GM12878 (cell line): ENCODE measurements around the gene GYPC. TPM values are rescaled to one million over a fixed set of nuclear protein-coding genes. Genes with fewer than 3 reads are reported as not detected.

Experiments
- ATAC-seq: fragments of 200-7000 bp; cut with Tn5 transposase; 3 replicates; pipeline ENCODE4 v1.9.1; 2020; ENCODE audit warnings: mild to moderate bottlenecking, moderate library complexity
- BruUV-seq: library from RNA; stranded (reverse); fragments of 400-500 nt; replicated peaks from 2 replicates; lab custom pipeline; 2021; lab: Mats Ljungman, UMichigan
- CTCF ChIA-PET: fragments of 300-600 bp; sonication (Branson Sonifier 250); formaldehyde crosslinking; extraction: SDS; loops from one replicate; lab custom pipeline; 2021; ENCODE audit warnings: inconsistent platforms; lab: Yijun Ruan, JAX
- POLR2A ChIA-PET: fragments of 350-600 bp; formaldehyde crosslinking; extraction: SDS; loops from one replicate; lab custom pipeline; 2021; ENCODE audit warnings: inconsistent platforms; lab: Charles Lee
- RAD21 ChIA-PET: fragments of 300-600 bp; sonication (Branson Sonifier 250); formaldehyde crosslinking; loops from one replicate; lab custom pipeline; 2023; ENCODE audit warnings: antibody characterized with exemption; ENCODE audit not compliant: unreplicated experiment; lab: Charles Lee
- SMC1A ChIA-PET: fragments of 300-600 bp; sonication (Branson Sonifier 250); formaldehyde crosslinking; loops from one replicate; lab custom pipeline; 2023; ENCODE audit not compliant: unreplicated experiment, uncharacterized antibody; lab: Charles Lee
- DNase-seq: peaks from one replicate; pipeline ENCODE4 v3.0.0-alpha.2; 2011; ENCODE audit warnings: low read depth, low spot score
- FAIRE-seq: peaks from 3 replicates; lab custom pipeline; 2011; peaks lifted over from hg19 to GRCh38; lab: Jason Lieb, UNC
- H2AFZ ChIP-seq: 2 replicates; pipeline ENCODE4 v1.6.0; 2011; ENCODE audit warnings: low read depth, low read length, control low read depth; ENCODE audit not compliant: control insufficient read depth
- H3K27ac ChIP-seq: 2 replicates; pipeline ENCODE4 v1.5.1; 2011; ENCODE audit warnings: control low read depth; ENCODE audit not compliant: control insufficient read depth, insufficient read depth
- H3K27me3 ChIP-seq, 2 experiments: replicated peaks in 1 of 2; 2 replicates each; pipeline versions ENCODE4 v1.6.0 to v1.6.1; 2011; ENCODE audit warnings: low read length in 1 of 2; ENCODE audit not compliant: control insufficient read depth in 2 of 2, insufficient read depth in 2 of 2
- H3K36me3 ChIP-seq, 2 experiments: 2 replicates each; pipeline ENCODE4 v1.5.1; 2011; ENCODE audit warnings: low read length in 1 of 2; ENCODE audit not compliant: control insufficient read depth in 2 of 2, insufficient read depth in 2 of 2
- H3K4me1 ChIP-seq: 2 replicates; pipeline ENCODE4 v1.6.1; 2011; ENCODE audit warnings: mild to moderate bottlenecking, low read length, moderate library complexity, mixed read lengths; ENCODE audit not compliant: control insufficient read depth, insufficient read depth
- H3K4me2 ChIP-seq: 2 replicates; pipeline ENCODE4 v1.6.0; 2011; ENCODE audit warnings: control low read depth; ENCODE audit not compliant: control insufficient read depth, insufficient read depth
- H3K4me3 ChIP-seq: fragments of 200-600 bp; sonication (generic); 2 replicates; pipeline ENCODE4 v1.5.1; 2016
- H3K79me2 ChIP-seq: 2 replicates; pipeline ENCODE4 v1.6.0; 2011; ENCODE audit warnings: low read length; ENCODE audit not compliant: control insufficient read depth, insufficient read depth
- H3K9ac ChIP-seq: 2 replicates; pipeline ENCODE4 v1.8.0; 2011; ENCODE audit warnings: low read length, control low read depth, mixed read lengths; ENCODE audit not compliant: control insufficient read depth, insufficient read depth
- H3K9me3 ChIP-seq: replicated peaks from 3 replicates; pipeline ENCODE4 v1.5.1; 2011; ENCODE audit warnings: mild to moderate bottlenecking, low read length; ENCODE audit not compliant: control insufficient read depth, insufficient read depth
- H4K20me1 ChIP-seq: 2 replicates; pipeline ENCODE4 v1.6.0; 2011; ENCODE audit not compliant: control insufficient read depth, insufficient read depth
- BCL11A ChIP-seq: IDR thresholded peaks from 2 replicates; pipeline ENCODE4 v1.6.1; 2011; ENCODE audit warnings: low read depth, low read length
- CHD1 ChIP-seq: IDR thresholded peaks from 2 replicates; pipeline ENCODE4 v1.6.1; 2012; ENCODE audit warnings: low read depth, low read length, improper control_type of control experiment
- CREM ChIP-seq: IDR thresholded peaks from 2 replicates; pipeline ENCODE4 v1.6.1; 2014; ENCODE audit warnings: antibody characterized with exemption, low read depth
- DPF2 ChIP-seq: fragments of 450-650 bp; IDR thresholded peaks from 2 replicates; pipeline ENCODE4 v1.6.1; 2017; ENCODE audit warnings: mild to moderate bottlenecking
- FOXM1 ChIP-seq: IDR thresholded peaks from 2 replicates; pipeline ENCODE4 v1.6.1; 2012; ENCODE audit warnings: low read depth, mild to moderate bottlenecking, inconsistent platforms, low read length, moderate library complexity
- HDGF ChIP-seq: fragments of 450-650 bp; IDR thresholded peaks from 2 replicates; pipeline ENCODE4 v1.6.1; 2016; ENCODE audit warnings: antibody characterized with exemption
- IKZF1 ChIP-seq: fragments of 450-650 bp; conservative IDR thresholded peaks from 2 replicates; pipeline ENCODE4 v1.6.1; 2017; ENCODE audit warnings: antibody characterized with exemption, mild to moderate bottlenecking
- JUNB ChIP-seq: IDR thresholded peaks from 2 replicates; pipeline ENCODE4 v1.6.1; 2016; ENCODE audit warnings: antibody characterized with exemption, mild to moderate bottlenecking
- MAX ChIP-seq: IDR thresholded peaks from 2 replicates; pipeline ENCODE4 v1.6.1; 2012; ENCODE audit warnings: low read depth, low read length, improper control_type of control experiment
- MEF2B ChIP-seq: fragments of 450-650 bp; IDR thresholded peaks from 2 replicates; pipeline ENCODE4 v1.6.1; 2018; ENCODE audit warnings: mild to moderate bottlenecking, moderate library complexity; ENCODE audit not compliant: partially characterized antibody, poor library complexity, severe bottlenecking
- MTA2 ChIP-seq: fragments of 450-650 bp; IDR thresholded peaks from 2 replicates; pipeline ENCODE4 v1.6.1; 2016; ENCODE audit warnings: low read depth, mild to moderate bottlenecking, moderate library complexity
- RAD21 ChIP-seq: IDR thresholded peaks from 2 replicates; pipeline ENCODE4 v1.6.1; 2011; ENCODE audit warnings: mild to moderate bottlenecking, low read depth, low read length, moderate library complexity; ENCODE audit not compliant: insufficient read depth
- RELA ChIP-seq: fragments of 450-650 bp; IDR thresholded peaks from 2 replicates; pipeline ENCODE4 v1.8.0; 2014; ENCODE audit warnings: borderline replicate concordance; ENCODE audit not compliant: partially characterized antibody
- RUNX3 ChIP-seq: IDR thresholded peaks from 2 replicates; pipeline ENCODE4 v1.6.1; 2012; ENCODE audit warnings: low read length, inconsistent platforms
- SMAD1 ChIP-seq: fragments of 450-650 bp; IDR thresholded peaks from 2 replicates; pipeline ENCODE4 v1.6.1; 2018; ENCODE audit warnings: mild to moderate bottlenecking, low read depth; ENCODE audit not compliant: partially characterized antibody
- SPI1 ChIP-seq: IDR thresholded peaks from 2 replicates; pipeline ENCODE4 v1.6.1; 2011; ENCODE audit warnings: low read depth, mild to moderate bottlenecking, low read length, moderate library complexity, borderline replicate concordance; ENCODE audit not compliant: insufficient read depth
- TCF7 ChIP-seq: IDR thresholded peaks from 2 replicates; pipeline ENCODE4 v1.6.1; 2014; ENCODE audit warnings: antibody characterized with exemption, borderline replicate concordance
- WGBS: methylation state at CpG from one replicate; pipeline ENCODE4 v1.1.6; 2016; ENCODE audit warnings: low lambda C conversion rate; ENCODE audit not compliant: insufficient replicate concordance, insufficient coverage; ENCODE audit errors: missing lambda C conversion rate; 5-methylcytosine and 5-hydroxymethylcytosine counted together
- in situ Hi-C: fragments of 300-500 bp; cut with MboI; formaldehyde crosslinking; loops from 9 replicates; pipeline ENCODE4 v1.14.3; 2018; ENCODE audit warnings: mixed read lengths
- intact Hi-C: fragments of 100-400 bp; cut with micrococcal nuclease; formaldehyde crosslinking; loops from one replicate; pipeline ENCODE4 v1.14.2; 2022; ENCODE audit not compliant: unreplicated experiment
- polyA plus RNA-seq, 11 experiments: library from polyadenylated mRNA; depleted of rRNA in 4 of 11; unstranded in 6 of 11; stranded (reverse) in 5 of 11; fragments of >200 nt; fragmentation: Nextera tagmentation in 4 of 11; fragmentation: Illumina TruSeq in 1 of 11; extraction: Ambion mirVana in 4 of 11; extraction: Trizol in 1 of 11; gene quantifications; 1 replicate in 1 of 11; 2 replicates in 10 of 11; pipeline versions ENCODE4 v1.2.1 to v1.2.3, GENCODE V29; 2011 to 2016; ENCODE audit warnings: inconsistent platforms in 2 of 11, missing spikeins in 2 of 11, low read depth in 1 of 11
- total RNA-seq, 4 experiments: library from RNA; depleted of rRNA in 3 of 4; stranded (reverse); fragments of >200 nt in 3 of 4; fragmentation: Illumina TruSeq in 1 of 4; extraction: Trizol in 1 of 4; gene quantifications; 2 replicates each; pipeline versions ENCODE4 v1.2.1 to v1.2.3, GENCODE V29; 2013 to 2021
- TF ChIP-seq, protein P1 (sequence below), 3 experiments: IDR thresholded peaks in 2 of 3; conservative IDR thresholded peaks in 1 of 3; 2 replicates each; pipeline ENCODE4 v1.5.1; 2011; ENCODE audit warnings: low read depth in 3 of 3, low read length in 3 of 3, mild to moderate bottlenecking in 3 of 3, control low read depth in 2 of 3, moderate library complexity in 2 of 3, inconsistent platforms in 1 of 3, mixed read lengths in 1 of 3; ENCODE audit not compliant: control insufficient read depth in 2 of 3, insufficient read depth in 1 of 3; ENCODE audit errors: extremely low read depth in 1 of 3
- TF ChIP-seq, protein P2 (sequence below): fragments of 450-650 bp; IDR thresholded peaks from 2 replicates; pipeline ENCODE4 v1.6.1; 2016; ENCODE audit warnings: mild to moderate bottlenecking, moderate library complexity, borderline replicate concordance

Gene GYPC
- total and polyA plus RNA-seq, 10 of the 15 experiments (the other 5 are each of a cell fraction or from before 2014, with no cell fraction given), result 26.2 to 150 (median 81.4) TPM

DNA sequence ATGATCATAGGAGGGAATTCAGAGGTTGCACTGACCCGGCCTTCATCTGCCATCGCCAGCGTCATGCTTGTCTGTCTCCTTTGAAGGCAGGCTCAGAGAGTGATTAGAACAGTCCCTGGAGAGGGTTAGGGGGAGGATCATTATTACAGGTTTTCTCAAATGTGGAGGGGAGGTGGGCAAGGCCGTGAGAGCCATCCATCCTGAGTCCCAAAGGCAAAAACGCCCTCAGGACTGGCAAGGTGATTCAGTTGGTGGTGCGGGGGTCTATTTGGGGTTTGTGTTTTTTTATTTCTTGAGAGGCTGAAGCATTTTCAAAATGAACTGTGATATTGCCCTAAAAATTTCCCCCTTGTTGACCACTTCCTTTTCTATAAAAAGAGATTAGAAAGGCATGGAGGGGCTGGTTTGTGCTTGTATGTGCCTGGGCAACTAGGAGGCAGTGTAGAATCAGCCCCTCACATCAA is 39.3 kb upstream of the GYPC start:
- no peaks in the 10 kb centered on the region for H3K9me3 ChIP-seq
- H3K36me3 ChIP-seq, result no peaks in the 10 kb centered on the region
- no TSS peak for BruUV-seq
- H3K9ac ChIP-seq, result no peak overlapping the region
- H3K4me2 ChIP-seq, result 0 out of 2 replicates have a peak overlapping the region, but pooled peaks have one; percentile 20
- DNase-seq (no peak), ATAC-seq (peak; percentile 90), FAIRE-seq (no peak)
- H3K4me3 ChIP-seq, result no peak overlapping the region
- H3K4me1 ChIP-seq, result no peaks in the 10 kb centered on the region; the same call in 1 of the 2 replicates
- H2AFZ ChIP-seq, result peak overlapping the region; percentile 3; the same call in 1 of the 2 replicates
- no peaks in the 10 kb centered on the region for H4K20me1 ChIP-seq
- ChIA-PET SMC1A (interaction anchor here (0.8 to 4.3 kb wide), 16 partner anchors 10 to 272 kb away, joined by 3 to 24 read pairs (median 4); no protein-coding TSS in a partner anchor), POLR2A (no interaction called here), CTCF (interaction anchor here (0.7 to 4.9 kb wide), 6 partner anchors 18 to 160 kb away, joined by 3 to 40 read pairs (median 11); no protein-coding TSS in a partner anchor), RAD21 (interaction anchor here (0.9 to 3.7 kb wide), 11 partner anchors 11 to 355 kb away, joined by 3 to 23 read pairs (median 4); partner anchors contain the start of gene GYPC)
- H3K27ac ChIP-seq, result no peak overlapping the region
- WGBS, result 3% methylated on average over 6 of the region's 6 CpGs
- H3K27me3 ChIP-seq, result no peaks in the 10 kb centered on the region
- in situ Hi-C loops (no loop called here), intact Hi-C loops (no loop called here)
- H3K79me2 ChIP-seq, result no peaks in the 10 kb centered on the region
- TF ChIP-seq JUNB (peak; percentile 26; the same call in 1 of the 2 replicates), RELA (no peak), TCF7 (peak; percentile 42; the same call in 1 of the 2 replicates), SMAD1 (no peak), CREM (no peak), MTA2 (peak; percentile 70), MEF2B (peak; percentile 85), IKZF1 (0 out of 2 replicates have a peak, but pooled peaks have one; percentile 13), RAD21 (peak; percentile 14; the same call in 1 of the 2 replicates), DPF2 (peak; percentile 52; the same call in 1 of the 2 replicates), BCL11A (peak; percentile 14; the same call in 1 of the 2 replicates), MAX (no peak), HDGF (no peak), RUNX3 (peak; percentile 74), SPI1 (peak; percentile 59; the same call in 1 of the 2 replicates), CHD1 (no peak), FOXM1 (no peak)
- TF ChIP-seq, protein P1, sequence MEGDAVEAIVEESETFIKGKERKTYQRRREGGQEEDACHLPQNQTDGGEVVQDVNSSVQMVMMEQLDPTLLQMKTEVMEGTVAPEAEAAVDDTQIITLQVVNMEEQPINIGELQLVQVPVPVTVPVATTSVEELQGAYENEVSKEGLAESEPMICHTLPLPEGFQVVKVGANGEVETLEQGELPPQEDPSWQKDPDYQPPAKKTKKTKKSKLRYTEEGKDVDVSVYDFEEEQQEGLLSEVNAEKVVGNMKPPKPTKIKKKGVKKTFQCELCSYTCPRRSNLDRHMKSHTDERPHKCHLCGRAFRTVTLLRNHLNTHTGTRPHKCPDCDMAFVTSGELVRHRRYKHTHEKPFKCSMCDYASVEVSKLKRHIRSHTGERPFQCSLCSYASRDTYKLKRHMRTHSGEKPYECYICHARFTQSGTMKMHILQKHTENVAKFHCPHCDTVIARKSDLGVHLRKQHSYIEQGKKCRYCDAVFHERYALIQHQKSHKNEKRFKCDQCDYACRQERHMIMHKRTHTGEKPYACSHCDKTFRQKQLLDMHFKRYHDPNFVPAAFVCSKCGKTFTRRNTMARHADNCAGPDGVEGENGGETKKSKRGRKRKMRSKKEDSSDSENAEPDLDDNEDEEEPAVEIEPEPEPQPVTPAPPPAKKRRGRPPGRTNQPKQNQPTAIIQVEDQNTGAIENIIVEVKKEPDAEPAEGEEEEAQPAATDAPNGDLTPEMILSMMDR (IDR thresholded peaks at IDR 0.05 in 2 of 3, conservative IDR thresholded peaks at IDR 0.05 in 1 of 3; ENCODE audit: control insufficient read depth in 2 of 3, extremely low read depth in 1 of 3, insufficient read depth in 1 of 3, low read depth in 3 of 3, low read length in 3 of 3), result 0 out of 6 replicates have a peak, but pooled peaks of 1 of the 3 experiments have one; percentile 7
- TF ChIP-seq, protein P2, sequence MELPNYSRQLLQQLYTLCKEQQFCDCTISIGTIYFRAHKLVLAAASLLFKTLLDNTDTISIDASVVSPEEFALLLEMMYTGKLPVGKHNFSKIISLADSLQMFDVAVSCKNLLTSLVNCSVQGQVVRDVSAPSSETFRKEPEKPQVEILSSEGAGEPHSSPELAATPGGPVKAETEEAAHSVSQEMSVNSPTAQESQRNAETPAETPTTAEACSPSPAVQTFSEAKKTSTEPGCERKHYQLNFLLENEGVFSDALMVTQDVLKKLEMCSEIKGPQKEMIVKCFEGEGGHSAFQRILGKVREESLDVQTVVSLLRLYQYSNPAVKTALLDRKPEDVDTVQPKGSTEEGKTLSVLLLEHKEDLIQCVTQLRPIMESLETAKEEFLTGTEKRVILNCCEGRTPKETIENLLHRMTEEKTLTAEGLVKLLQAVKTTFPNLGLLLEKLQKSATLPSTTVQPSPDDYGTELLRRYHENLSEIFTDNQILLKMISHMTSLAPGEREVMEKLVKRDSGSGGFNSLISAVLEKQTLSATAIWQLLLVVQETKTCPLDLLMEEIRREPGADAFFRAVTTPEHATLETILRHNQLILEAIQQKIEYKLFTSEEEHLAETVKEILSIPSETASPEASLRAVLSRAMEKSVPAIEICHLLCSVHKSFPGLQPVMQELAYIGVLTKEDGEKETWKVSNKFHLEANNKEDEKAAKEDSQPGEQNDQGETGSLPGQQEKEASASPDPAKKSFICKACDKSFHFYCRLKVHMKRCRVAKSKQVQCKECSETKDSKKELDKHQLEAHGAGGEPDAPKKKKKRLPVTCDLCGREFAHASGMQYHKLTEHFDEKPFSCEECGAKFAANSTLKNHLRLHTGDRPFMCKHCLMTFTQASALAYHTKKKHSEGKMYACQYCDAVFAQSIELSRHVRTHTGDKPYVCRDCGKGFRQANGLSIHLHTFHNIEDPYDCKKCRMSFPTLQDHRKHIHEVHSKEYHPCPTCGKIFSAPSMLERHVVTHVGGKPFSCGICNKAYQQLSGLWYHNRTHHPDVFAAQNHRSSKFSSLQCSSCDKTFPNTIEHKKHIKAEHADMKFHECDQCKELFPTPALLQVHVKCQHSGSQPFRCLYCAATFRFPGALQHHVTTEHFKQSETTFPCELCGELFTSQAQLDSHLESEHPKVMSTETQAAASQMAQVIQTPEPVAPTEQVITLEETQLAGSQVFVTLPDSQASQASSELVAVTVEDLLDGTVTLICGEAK, result no peak
